Stimulated activated CD4-positive, alpha-beta T cell treated with anti-CD3 and anti-CD28 coated beads, Interleukin-4, amount 100 ng/mL, for 48 hours (primary cell): ENCODE results near the gene CERS1.
A peak's percentile ranks its signal among the peaks of the same experiment; 100 is the strongest.

Experiments
- DNase-seq, 2 donors: peaks; one replicate each; pipeline ENCODE4 v3.0.0-alpha.2; 2020; ENCODE audit warnings: low read depth in 2 of 2

CERS1 gene

GRCh38 chr19:18839465-18840287 lies 56.3 kb downstream of the CERS1 start:
- DNase-seq, result no peak

DNA sequence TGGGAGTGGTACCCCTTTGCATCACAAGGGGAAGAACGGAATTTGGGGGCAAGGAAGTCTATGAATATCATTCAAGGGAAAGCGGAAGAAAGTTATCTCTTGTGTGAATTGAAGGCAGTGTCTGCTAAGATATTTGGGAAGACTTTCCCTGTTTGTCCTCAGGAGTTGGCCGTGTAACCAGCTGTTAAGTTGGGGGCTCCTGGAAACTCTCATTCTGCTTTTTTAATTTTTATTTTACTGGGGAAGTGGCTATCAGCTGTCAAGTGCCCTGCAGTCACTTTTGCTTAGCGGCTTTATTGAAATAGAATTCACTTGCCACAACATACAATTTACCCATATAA lies 61.3 kb downstream of the CERS1 start:
- no peak for DNase-seq

GRCh38 chr19:18833849-18834643 lies 61.9 kb downstream of the CERS1 start:
- DNase-seq, result no peak

GRCh38 chr19:18833141-18833476 lies 62.8 kb downstream of the CERS1 start:
- no peak for DNase-seq

DNA sequence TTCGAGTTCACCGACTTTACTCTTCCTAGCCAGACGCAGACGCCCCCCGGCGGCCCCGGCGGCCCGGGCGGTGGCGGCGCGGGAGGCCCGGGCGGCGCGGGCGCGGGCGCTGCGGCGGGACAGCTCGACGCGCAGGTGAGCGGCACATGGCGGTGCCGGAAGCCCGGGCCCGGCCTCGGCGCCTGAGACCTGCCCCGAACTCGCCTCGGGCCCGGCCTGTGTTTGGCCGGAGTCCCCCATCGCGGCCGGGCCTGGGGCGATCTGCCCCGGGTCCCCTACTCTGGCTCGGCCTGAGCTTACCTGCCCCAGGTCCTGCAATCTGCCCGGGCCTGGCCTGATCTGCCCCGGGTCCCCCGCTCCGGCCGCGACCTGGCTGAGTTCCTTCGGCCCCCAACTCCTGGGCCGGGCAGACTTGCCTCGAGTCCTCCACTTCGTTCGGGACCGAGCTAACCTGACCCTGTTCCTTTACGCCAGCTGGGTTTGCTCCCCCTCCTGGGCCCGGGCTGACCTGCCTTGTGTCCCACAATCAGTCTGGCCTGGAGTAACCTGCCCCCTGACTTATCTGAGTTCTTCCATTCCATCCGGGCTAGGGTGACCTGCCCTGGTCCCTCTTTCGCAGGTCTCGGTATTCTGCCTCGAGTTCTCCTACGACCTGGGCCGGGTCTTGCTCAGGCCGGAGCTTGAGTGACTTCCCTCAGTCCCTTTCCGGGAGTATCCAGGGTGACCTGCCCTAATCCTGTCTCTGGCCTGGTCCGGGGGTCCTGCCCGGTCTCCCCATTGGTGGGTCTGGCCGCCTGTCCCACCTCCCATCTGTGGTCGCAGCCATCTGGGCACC lies 63.4 kb downstream of the CERS1 start:
- no peak for DNase-seq

DNA sequence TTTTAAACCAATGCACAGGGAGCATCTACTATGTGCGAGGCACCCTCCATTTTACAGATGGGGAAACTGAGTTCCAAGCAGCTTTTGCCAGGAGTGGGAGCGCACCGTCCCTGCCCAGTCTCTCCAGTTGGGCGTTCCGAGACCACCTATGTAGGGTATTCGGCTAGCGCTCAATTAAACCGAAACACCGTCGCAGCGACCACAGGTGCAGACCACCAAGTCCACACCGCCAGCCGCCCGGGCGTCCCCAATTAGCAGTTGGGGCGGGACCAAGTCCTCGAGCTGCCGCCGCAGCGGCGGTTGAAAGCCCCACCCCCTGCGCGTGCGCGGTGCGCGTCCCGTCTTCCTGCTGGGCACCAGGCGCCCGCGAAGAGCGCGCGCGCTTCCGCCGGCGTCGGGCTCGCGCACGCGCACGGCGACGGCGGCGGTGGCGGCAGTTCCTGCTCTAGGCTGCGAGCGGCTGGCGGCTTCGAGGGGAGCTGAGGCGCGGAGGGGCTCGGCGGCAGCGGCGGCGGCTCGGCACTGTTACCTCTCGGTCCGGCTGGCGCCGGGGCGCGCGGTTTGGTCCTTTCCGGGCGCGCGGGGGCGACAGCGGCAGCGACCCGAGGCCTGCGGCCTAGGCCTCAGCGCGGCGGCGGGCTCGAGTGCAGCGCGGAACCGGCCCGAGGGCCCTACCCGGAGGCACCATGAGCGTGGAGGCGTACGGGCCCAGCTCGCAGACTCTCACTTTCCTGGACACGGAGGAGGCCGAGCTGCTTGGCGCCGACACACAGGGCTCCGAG lies 64.2 kb downstream of the CERS1 start, which contains the start of gene UPF1:
TSS of gene UPF1 (plus strand) at position 436 of the 782 bp plus-strand sequence. CDS start at position 687, 251 bp downstream.
- DNase-seq, result peak; percentile 95 to 97

DNA sequence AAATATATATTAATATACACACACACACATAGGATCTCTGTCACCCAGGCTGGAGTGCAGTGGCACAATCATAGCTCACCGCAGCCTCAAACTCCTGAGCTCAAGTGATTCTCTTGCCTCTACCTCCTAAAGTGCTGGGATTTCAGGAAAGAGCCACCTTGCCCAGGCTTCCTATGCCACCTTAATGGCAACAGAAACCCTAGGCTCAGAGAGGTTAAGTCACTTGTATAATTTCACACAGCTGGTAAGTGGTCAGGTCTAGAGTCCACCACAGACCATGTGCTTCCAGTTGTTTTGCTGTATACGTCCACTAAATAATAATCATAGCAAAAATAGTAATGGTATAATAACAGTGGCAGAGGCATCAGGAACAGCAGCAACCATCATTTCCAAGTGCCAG lies 65.5 kb downstream of the CERS1 start:
- DNase-seq, result no peak

DNA sequence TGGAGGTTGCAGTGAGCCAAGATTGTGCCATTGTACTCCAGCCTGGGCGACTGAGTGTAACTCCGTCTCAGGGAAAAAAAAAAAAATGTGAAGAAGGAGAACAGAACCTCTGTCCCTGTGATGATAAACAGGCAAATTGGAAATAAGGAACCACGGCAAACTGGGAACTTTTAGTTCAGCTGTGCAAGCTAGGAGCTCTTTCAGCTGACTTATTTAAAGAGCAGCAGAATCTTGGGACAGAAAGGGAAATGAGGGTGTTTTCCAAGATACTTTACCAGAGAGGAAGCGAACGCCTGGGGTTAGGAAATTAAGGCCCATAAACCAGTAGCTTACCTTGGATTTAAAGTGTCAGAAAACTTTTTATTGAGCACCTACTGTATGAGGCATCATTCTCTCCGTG lies 67.2 kb downstream of the CERS1 start:
- no peak for DNase-seq
